Trophoblast cell (in vitro differentiated cells and primary cell): ENCODE data around the gene RNF186.
"Not testable (repeated sequence)": the region's sequence is repeated elsewhere in the genome, so short reads cannot be mapped to it uniquely, and the experiment has no call there.

Experiments used
- DNase-seq, 2 donors: peaks; one replicate each; pipeline ENCODE4 v3.0.0-alpha.2; 2016
- H2AFZ ChIP-seq: 2 replicates; pipeline ENCODE4 v1.6.1; 2013; ENCODE audit warnings: low read length, moderate library complexity, mild to moderate bottlenecking; ENCODE audit not compliant: insufficient read depth, poor library complexity
- H2AK5ac ChIP-seq: 2 replicates; pipeline ENCODE4 v1.6.1; 2013; ENCODE audit warnings: mild to moderate bottlenecking, low read length
- H2BK120ac ChIP-seq: 2 replicates; pipeline ENCODE4 v1.6.1; 2013; ENCODE audit warnings: low read length, mild to moderate bottlenecking, moderate library complexity; ENCODE audit not compliant: insufficient read depth, poor library complexity
- H2BK12ac ChIP-seq: 2 replicates; pipeline ENCODE4 v1.6.1; 2013; ENCODE audit warnings: mild to moderate bottlenecking, low read length, moderate library complexity
- H2BK5ac ChIP-seq: 2 replicates; pipeline ENCODE4 v1.6.1; 2013; ENCODE audit warnings: low read length, low read depth, moderate library complexity, mild to moderate bottlenecking; ENCODE audit not compliant: poor library complexity
- H3K14ac ChIP-seq: 2 replicates; pipeline ENCODE4 v1.6.1; 2013; ENCODE audit warnings: mild to moderate bottlenecking, low read length
- H3K18ac ChIP-seq: 2 replicates; pipeline ENCODE4 v1.6.1; 2013; ENCODE audit warnings: mild to moderate bottlenecking, low read length
- H3K23ac ChIP-seq: 2 replicates; pipeline ENCODE4 v1.6.1; 2013; ENCODE audit warnings: low read length
- H3K27ac ChIP-seq: 2 replicates; pipeline ENCODE4 v1.5.1; 2013; ENCODE audit warnings: low read depth, mild to moderate bottlenecking, inconsistent platforms, low read length, moderate library complexity
- H3K27me3 ChIP-seq: 2 replicates; pipeline ENCODE4 v1.6.1; 2013; ENCODE audit warnings: inconsistent platforms, mild to moderate bottlenecking, low read length, moderate library complexity; ENCODE audit not compliant: insufficient read depth
- H3K36me3 ChIP-seq, 2 experiments: 1 replicate in 1 of 2; 2 replicates in 1 of 2; pipeline ENCODE4 v1.6.1; 2013; ENCODE audit warnings: low read length in 2 of 2, mild to moderate bottlenecking in 2 of 2, moderate library complexity in 1 of 2; ENCODE audit not compliant: insufficient read depth in 2 of 2, control insufficient read depth in 1 of 2
- H3K4ac ChIP-seq: 2 replicates; pipeline ENCODE4 v1.6.1; 2013; ENCODE audit warnings: low read depth, mild to moderate bottlenecking, low read length, moderate library complexity
- H3K4me1 ChIP-seq, 2 experiments: 1 replicate in 1 of 2; 2 replicates in 1 of 2; pipeline ENCODE4 v1.6.1; 2013; ENCODE audit warnings: low read length in 2 of 2, mild to moderate bottlenecking in 2 of 2, moderate library complexity in 1 of 2; ENCODE audit not compliant: insufficient read depth in 2 of 2, control insufficient read depth in 1 of 2
- H3K4me2 ChIP-seq: 2 replicates; pipeline ENCODE4 v1.6.1; 2013; ENCODE audit warnings: inconsistent platforms, mild to moderate bottlenecking, low read length, moderate library complexity
- H3K4me3 ChIP-seq: 2 replicates; pipeline ENCODE4 v1.5.1; 2013; ENCODE audit warnings: mild to moderate bottlenecking, low read depth, low read length, inconsistent platforms
- H3K79me1 ChIP-seq: one replicate; pipeline ENCODE4 v1.6.1; 2013; ENCODE audit warnings: low read length
- H3K79me2 ChIP-seq: 2 replicates; pipeline ENCODE4 v1.6.1; 2013; ENCODE audit warnings: low read length, mild to moderate bottlenecking; ENCODE audit not compliant: control insufficient read depth, insufficient read depth, poor library complexity
- H3K9ac ChIP-seq: 2 replicates; pipeline ENCODE4 v1.6.1; 2013; ENCODE audit warnings: mild to moderate bottlenecking, low read length
- H3K9me3 ChIP-seq: 2 replicates; pipeline ENCODE4 v1.6.1; 2013; ENCODE audit warnings: low read depth, mild to moderate bottlenecking, control low read depth, inconsistent platforms, low read length; ENCODE audit not compliant: insufficient read depth
- H4K12ac ChIP-seq: 2 replicates; pipeline ENCODE4 v1.6.1; 2013; ENCODE audit warnings: low read depth, mild to moderate bottlenecking, low read length, moderate library complexity
- H4K8ac ChIP-seq: 2 replicates; pipeline ENCODE4 v1.6.1; 2013; ENCODE audit warnings: low read depth, mild to moderate bottlenecking, low read length, moderate library complexity
- H4K91ac ChIP-seq: one replicate; pipeline ENCODE4 v1.6.1; 2013; ENCODE audit warnings: low read depth, mild to moderate bottlenecking, low read length, moderate library complexity
- WGBS: extraction: QIAGEN DNeasy Blood & Tissue Kit; methylation state at CpG from one replicate; pipeline ENCODE4 v1.1.7; 2013; ENCODE audit warnings: missing lambda C conversion rate; ENCODE audit not compliant: insufficient read length, insufficient coverage; ENCODE audit errors: extremely low coverage; 5-methylcytosine and 5-hydroxymethylcytosine counted together

The RNF186 gene

DNA sequence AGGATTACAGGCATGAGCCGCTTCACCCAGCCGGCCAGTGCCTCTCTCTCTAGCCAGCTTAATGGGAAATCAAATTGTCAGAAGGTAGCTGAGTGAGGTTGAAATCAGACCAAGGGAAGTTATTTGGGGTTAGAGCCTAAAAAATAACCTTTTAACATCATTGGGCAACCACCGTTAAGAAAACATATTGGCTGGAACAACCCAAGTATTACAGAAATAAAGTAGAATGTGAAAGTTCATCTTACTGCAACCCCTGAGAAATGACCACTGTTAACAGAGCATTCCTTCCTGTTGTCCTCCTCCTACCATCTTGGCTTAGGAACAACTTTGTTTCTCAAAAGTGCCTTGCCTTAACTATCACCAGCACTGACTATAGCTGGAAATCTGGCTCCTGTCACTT, 3.2 kb upstream of the RNF186 start:
- no peaks in the 10 kb centered on the region for H3K79me1 ChIP-seq
- no peaks in the 10 kb centered on the region for H3K36me3 ChIP-seq
- no peak overlapping the region for H3K4me3 ChIP-seq
- no peak overlapping the region for H2AFZ ChIP-seq
- H4K8ac ChIP-seq: no peak overlapping the region
- H4K91ac ChIP-seq: no peak overlapping the region
- H3K9ac ChIP-seq: no peak overlapping the region
- no peak for DNase-seq
- no peak overlapping the region for H4K12ac ChIP-seq
- no peak overlapping the region for H3K18ac ChIP-seq
- no peak overlapping the region for H2BK5ac ChIP-seq
- H3K4ac ChIP-seq: no peak overlapping the region
- H3K23ac ChIP-seq: no peak overlapping the region
- no peak overlapping the region for H3K14ac ChIP-seq
- no peak overlapping the region for H2BK120ac ChIP-seq
- peaks cover 0 to 2% of the 10 kb centered on the region in 2 experiments for H3K4me1 ChIP-seq
- H3K4me2 ChIP-seq: no peak overlapping the region
- no CpG with 5 or more reads among the region's 3 CpGs for WGBS
- H2AK5ac ChIP-seq: no peak overlapping the region
- no peak overlapping the region for H2BK12ac ChIP-seq
- H3K9me3 ChIP-seq: no peaks in the 10 kb centered on the region
- H3K79me2 ChIP-seq: no peaks in the 10 kb centered on the region
- no peaks in the 10 kb centered on the region for H3K27me3 ChIP-seq
- H3K27ac ChIP-seq: no peak overlapping the region

DNA sequence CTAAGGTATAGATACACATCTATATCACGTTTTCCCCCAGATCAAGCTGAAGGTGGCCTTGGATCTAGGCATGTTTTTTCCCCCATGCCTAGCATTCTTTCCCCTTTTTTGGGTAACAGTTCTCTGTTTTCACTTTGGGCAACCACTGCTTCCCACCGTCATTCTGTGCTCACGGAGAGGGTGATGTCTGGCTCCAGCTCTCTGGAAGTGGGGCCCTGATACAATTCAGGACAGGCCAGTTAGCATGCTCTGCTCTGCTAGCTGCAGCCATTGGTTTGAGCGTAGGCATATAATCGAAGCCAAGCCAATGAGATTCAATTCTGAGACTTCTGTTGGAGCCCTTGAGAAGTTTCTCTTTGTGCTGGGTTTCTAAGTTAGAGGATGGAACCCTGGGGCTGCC, 2.1 kb upstream of the RNF186 start:
- Histone ChIP-seq H3K27ac (no peak overlapping the region), H2AK5ac (no peak overlapping the region), H3K79me2 (no peaks in the 10 kb centered on the region), H2AFZ (no peak overlapping the region), H4K8ac (no peak overlapping the region), H3K4me1 (peaks cover 0 to 2% of the 10 kb centered on the region in 2 experiments), H3K18ac (no peak overlapping the region), H3K4ac (no peak overlapping the region), H3K9me3 (no peaks in the 10 kb centered on the region), H2BK5ac (no peak overlapping the region), H4K12ac (no peak overlapping the region), H3K36me3 (no peaks in the 10 kb centered on the region), H2BK120ac (no peak overlapping the region), H3K4me3 (no peak overlapping the region), H3K9ac (no peak overlapping the region), H3K23ac (no peak overlapping the region), H3K79me1 (no peaks in the 10 kb centered on the region), H4K91ac (no peak overlapping the region), H3K4me2 (no peak overlapping the region), H3K14ac (no peak overlapping the region), H3K27me3 (no peaks in the 10 kb centered on the region), H2BK12ac (no peak overlapping the region)
- no CpG with 5 or more reads among the region's 5 CpGs for WGBS
- DNase-seq: no peak

- H3K23ac ChIP-seq, H3K18ac ChIP-seq, H3K4me3 ChIP-seq, H4K12ac ChIP-seq, H4K8ac ChIP-seq, H3K9ac ChIP-seq, H3K4ac ChIP-seq, H2BK5ac ChIP-seq, H3K79me2 ChIP-seq, H2BK120ac ChIP-seq, H3K14ac ChIP-seq, H3K4me1 ChIP-seq, H3K27me3 ChIP-seq, H3K9me3 ChIP-seq, H3K27ac ChIP-seq, H2BK12ac ChIP-seq, DNase-seq, H3K79me1 ChIP-seq, H2AK5ac ChIP-seq, H3K36me3 ChIP-seq, H4K91ac ChIP-seq, H3K4me2 ChIP-seq, H2AFZ ChIP-seq: not testable (repeated sequence)
- no CpG with 5 or more reads among the region's 1 CpG for WGBS
These were observed 1.6 kb upstream of the RNF186 start for GRCh38 chr1:19816737-19817086.

DNA sequence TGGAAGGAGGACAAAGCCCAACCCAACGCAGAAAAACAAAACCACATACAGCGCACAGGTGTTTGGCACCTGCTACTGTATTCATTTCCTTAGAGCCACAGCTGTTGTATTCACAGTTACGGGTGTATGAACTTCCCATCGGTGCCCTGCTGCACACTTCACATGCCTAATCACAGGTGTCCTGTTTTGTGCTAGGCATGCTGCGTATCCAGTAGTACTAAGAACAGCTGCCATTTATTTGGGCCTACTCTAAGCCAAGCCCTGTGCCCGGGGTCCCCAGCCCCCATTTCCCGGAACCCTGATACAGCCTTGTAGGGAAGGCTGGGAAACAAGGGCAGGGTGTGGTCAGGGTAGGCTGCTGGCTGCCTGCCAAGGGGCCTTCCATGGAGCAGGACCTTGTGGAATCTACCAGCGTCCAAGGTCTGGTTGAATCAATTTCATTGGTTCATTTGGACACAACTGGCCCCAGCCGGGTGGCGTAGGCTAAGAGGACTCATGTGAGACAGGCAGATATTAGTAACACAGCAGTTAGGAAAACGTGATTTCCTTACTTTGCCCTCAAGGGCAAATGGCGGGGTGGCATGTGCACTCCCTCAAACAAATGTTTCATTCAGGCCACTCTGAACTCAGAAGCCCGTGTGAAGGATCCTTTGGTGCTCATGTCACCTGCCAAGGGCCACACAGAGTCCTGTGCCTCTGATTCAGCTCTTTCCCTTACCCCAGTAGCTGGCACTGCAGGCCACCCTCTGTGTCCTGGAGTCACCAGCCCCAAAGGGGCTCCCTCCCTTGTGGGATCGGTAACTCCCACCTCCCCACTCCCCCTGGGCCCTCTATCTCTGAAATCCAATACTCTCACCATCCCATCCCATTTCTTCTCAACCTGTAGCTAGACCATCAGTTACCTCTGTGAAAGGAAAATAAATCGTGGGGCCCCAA, 986 bp upstream of the RNF186 start:
- Histone ChIP-seq H3K9me3 (no peaks in the 10 kb centered on the region), H4K91ac (no peak overlapping the region), H3K27ac (no peak overlapping the region), H3K14ac (no peak overlapping the region), H2BK5ac (no peak overlapping the region), H2AK5ac (no peak overlapping the region), H4K12ac (no peak overlapping the region), H4K8ac (no peak overlapping the region), H3K4ac (no peak overlapping the region), H3K4me1 (peaks cover 0 to 2% of the 10 kb centered on the region in 2 experiments), H3K4me2 (no peak overlapping the region), H3K4me3 (no peak overlapping the region), H3K36me3 (no peaks in the 10 kb centered on the region), H2AFZ (no peak overlapping the region), H3K79me1 (no peaks in the 10 kb centered on the region), H2BK120ac (no peak overlapping the region), H3K79me2 (no peaks in the 10 kb centered on the region), H3K23ac (no peak overlapping the region), H3K18ac (no peak overlapping the region), H2BK12ac (no peak overlapping the region), H3K9ac (no peak overlapping the region), H3K27me3 (no peaks in the 10 kb centered on the region)
- no CpG with 5 or more reads among the region's 15 CpGs for WGBS
- DNase-seq: no peak
